Measurements from ENCODE around the gene CDC42EP5. TPM values are rescaled to one million over a fixed set of nuclear protein-coding genes. Genes with fewer than 3 reads are reported as not detected.
A peak's percentile ranks its signal among the peaks of the same experiment; 100 is the strongest.

The CDC42EP5 gene
- total RNA-seq, 2 donors from 2014 or later: 444 to 601 TPM

DNA sequence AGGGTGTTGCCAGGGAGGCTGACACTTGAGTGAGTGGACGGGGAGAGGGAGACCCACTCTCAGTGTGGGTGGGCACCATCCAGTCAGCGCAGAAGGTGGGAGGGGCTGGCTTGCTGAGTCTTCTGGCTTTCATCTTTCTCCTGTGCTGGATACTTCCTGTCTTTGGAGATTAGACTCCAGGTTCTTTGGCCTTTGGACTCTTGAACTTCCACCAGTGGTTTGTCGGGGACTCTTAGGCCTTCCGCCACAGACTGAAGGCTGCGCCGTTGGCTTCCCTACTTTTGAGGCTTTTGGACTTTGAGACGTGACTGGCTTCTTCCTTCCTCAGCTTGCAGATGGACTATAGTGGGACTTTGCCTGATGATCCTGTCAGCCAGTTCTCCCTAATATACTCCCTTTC lies 28.4 kb downstream of the CDC42EP5 start:
- Histone ChIP-seq H3K9me3 (no peaks in the 10 kb centered on the region), H3K27ac (peak overlapping the region; percentile 35), H3K9ac (ENCODE audit: low read depth in 2 of 2, low read length in 2 of 2) (no peak overlapping the region), H3K36me3 (no peaks in the 10 kb centered on the region), H3K4me1 (peaks cover 6% of the 10 kb centered on the region), H3K4me3 (no peak overlapping the region), H3K27me3 (no peaks in the 10 kb centered on the region)
- DNase-seq: peak; percentile 84
- intact Hi-C loops (cut with DNase I): no loop called here
- TF ChIP-seq, protein P1, sequence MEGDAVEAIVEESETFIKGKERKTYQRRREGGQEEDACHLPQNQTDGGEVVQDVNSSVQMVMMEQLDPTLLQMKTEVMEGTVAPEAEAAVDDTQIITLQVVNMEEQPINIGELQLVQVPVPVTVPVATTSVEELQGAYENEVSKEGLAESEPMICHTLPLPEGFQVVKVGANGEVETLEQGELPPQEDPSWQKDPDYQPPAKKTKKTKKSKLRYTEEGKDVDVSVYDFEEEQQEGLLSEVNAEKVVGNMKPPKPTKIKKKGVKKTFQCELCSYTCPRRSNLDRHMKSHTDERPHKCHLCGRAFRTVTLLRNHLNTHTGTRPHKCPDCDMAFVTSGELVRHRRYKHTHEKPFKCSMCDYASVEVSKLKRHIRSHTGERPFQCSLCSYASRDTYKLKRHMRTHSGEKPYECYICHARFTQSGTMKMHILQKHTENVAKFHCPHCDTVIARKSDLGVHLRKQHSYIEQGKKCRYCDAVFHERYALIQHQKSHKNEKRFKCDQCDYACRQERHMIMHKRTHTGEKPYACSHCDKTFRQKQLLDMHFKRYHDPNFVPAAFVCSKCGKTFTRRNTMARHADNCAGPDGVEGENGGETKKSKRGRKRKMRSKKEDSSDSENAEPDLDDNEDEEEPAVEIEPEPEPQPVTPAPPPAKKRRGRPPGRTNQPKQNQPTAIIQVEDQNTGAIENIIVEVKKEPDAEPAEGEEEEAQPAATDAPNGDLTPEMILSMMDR (IDR thresholded peaks at IDR 0.05): no peak

DNA sequence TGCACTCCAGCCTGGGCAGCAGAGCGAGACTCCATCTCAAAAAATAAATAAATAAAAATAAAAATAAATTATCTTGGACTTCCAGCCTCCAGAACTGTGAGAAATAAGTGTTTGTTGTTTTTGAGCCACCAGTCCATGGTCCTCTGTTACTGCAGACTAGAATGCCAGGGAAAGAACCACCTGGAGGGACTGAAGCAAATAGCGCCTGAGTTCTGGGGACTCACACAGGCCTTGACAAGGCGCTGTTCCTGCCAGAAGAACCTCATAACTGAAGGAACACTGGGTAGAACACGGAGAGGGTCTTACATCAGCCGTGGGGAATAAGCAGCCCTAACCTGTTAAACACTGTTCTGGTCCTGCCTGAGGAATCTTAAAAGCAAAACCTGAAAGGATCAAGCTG lies 32.5 kb downstream of the CDC42EP5 start:
- Histone ChIP-seq H3K9ac (ENCODE audit: low read depth in 2 of 2, low read length in 2 of 2) (no peak overlapping the region), H3K4me1 (no peaks in the 10 kb centered on the region), H3K9me3 (no peaks in the 10 kb centered on the region), H3K27me3 (no peaks in the 10 kb centered on the region), H3K36me3 (no peaks in the 10 kb centered on the region), H3K4me3 (no peak overlapping the region), H3K27ac (no peak overlapping the region)
- DNase-seq: no peak
- intact Hi-C loops (cut with DNase I): no loop called here
- TF ChIP-seq, protein P1 (IDR thresholded peaks at IDR 0.05): no peak

DNA sequence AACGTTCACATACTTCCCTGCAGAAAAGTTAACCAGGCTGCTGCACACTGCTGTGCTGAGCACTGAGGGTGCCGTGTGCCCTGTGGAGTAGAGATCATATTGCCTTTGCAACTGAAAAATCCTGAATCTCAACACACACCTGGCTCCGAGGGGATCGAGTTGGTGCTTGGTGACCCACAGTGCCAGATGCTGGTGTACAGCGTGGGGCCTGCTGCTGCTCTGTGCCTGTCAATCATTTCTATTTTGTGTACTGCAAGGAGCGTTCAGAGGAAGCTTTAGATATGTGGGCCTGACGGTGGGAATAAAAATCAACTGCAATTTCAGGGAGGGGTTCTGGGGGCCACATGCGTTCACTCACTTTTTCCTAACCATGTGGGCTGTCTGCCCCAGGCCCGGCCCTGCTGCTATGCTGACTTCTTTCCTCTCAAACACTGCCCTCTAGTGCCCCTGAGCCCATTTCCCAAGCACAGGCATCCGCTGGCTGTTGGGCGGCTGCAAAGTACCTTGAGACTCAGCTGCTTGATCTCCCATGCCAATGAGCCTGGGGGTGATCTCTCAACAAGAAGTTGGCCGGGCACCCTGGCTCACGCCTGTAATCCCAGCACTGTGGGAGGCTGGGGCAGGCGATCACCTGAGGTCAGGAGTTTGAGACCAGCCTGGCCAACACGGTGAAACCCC lies 33.8 kb downstream of the CDC42EP5 start:
- TF ChIP-seq, protein P1 (IDR thresholded peaks at IDR 0.05): no peak
- Histone ChIP-seq H3K27ac (no peak overlapping the region), H3K36me3 (no peaks in the 10 kb centered on the region), H3K9me3 (no peaks in the 10 kb centered on the region), H3K27me3 (no peaks in the 10 kb centered on the region), H3K4me1 (no peaks in the 10 kb centered on the region), H3K9ac (ENCODE audit: low read depth in 2 of 2, low read length in 2 of 2) (no peak overlapping the region), H3K4me3 (no peak overlapping the region)
- intact Hi-C loops (cut with DNase I): no loop called here
- no peak for DNase-seq

DNA sequence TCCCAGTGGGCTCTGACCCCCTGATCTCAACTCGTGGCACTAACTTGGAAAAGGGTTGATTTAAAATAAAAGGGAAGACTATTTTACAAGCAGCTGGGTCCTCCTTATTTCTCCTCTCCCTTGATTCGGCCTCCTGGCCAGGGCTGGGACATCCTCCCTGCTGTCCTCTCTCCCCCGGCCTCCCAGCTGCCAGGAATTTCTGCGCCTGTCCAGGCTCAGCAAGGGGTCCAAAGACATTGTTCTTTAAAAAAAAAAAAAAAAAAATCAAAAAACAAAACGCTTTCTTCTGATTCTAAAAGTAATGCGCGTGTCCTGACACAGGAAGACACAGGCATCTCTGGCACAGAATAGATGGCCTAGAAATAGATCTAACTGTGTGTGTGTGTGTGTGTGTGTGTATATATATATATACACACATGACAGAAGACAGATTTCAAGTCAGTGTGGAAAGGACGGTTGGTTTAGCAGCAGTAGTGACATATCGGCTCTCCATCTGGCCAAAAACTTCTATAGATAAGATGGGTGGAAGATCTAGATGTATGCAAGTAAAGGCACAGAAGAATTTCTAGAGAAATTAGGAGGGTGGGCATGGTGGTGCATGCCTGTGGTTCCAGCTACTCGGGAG lies 36.4 kb downstream of the CDC42EP5 start:
- Histone ChIP-seq H3K9me3 (no peaks in the 10 kb centered on the region), H3K27me3 (no peaks in the 10 kb centered on the region), H3K9ac (ENCODE audit: low read depth in 2 of 2, low read length in 2 of 2) (no peak overlapping the region), H3K36me3 (no peaks in the 10 kb centered on the region), H3K4me3 (no peak overlapping the region), H3K27ac (no peak overlapping the region), H3K4me1 (no peaks in the 10 kb centered on the region)
- intact Hi-C loops (cut with DNase I): no loop called here
- TF ChIP-seq, protein P1 (IDR thresholded peaks at IDR 0.05): no peak
- DNase-seq: no peak

DNA sequence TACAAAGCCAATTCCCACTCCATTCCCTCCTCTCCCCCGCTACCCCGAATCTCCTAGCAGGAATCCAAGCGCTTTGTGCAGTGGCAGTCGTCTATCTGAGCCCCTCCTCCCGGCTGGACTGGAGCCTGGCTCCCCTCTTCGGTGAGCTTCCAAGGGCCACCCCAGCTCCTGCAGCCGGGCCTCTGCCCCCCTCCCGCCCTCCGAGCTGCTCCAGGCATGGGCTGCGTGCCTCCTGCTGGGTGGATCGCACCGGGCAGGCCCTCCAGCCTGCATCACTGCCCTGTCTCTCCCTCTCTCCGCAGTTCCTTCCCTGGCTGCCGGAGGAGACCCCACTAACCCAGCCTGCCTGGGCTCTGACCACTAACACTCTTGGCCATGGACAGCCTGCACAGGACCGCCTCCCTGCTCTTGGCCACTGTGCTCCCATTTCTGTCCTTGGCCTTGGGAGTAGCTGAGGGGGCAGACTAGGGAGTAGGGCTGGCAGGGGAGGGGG lies 37.0 kb downstream of the CDC42EP5 start:
- H3K27me3 ChIP-seq: no peaks in the 10 kb centered on the region
- no peak overlapping the region for H3K27ac ChIP-seq
- H3K36me3 ChIP-seq: no peaks in the 10 kb centered on the region
- no peak overlapping the region for H3K9ac ChIP-seq (ENCODE audit: low read depth in 2 of 2, low read length in 2 of 2)
- TF ChIP-seq, protein P1 (IDR thresholded peaks at IDR 0.05): no peak
- no peaks in the 10 kb centered on the region for H3K4me1 ChIP-seq
- no peaks in the 10 kb centered on the region for H3K9me3 ChIP-seq
- no peak overlapping the region for H3K4me3 ChIP-seq
- no peak for DNase-seq
- intact Hi-C loops (cut with DNase I): no loop called here
